ENCODE results near the gene CREB5. TPM values are rescaled to one million over a fixed set of nuclear protein-coding genes. Genes with fewer than 3 reads are reported as not detected.

Gene CREB5
- total RNA-seq, 6 donors from 2014 or later: 8.3 to 34.6 (median 15.3) TPM

GRCh38 chr7:28556671-28557070, 144.4 kb downstream of the CREB5 start:
- no peaks in the 10 kb centered on the region for H3K27me3 ChIP-seq
- H3K4me1 ChIP-seq: peaks cover 0 to 7% (median 2%) of the 10 kb centered on the region in 4 donors
- no peak overlapping the region for H3K4me3 ChIP-seq
- no peak for TF ChIP-seq POLR2AphosphoS5 (IDR thresholded peaks at IDR 0.05)
- TF ChIP-seq CTCF (IDR thresholded peaks at IDR 0.05): no peak
- TF ChIP-seq POLR2A (IDR thresholded peaks at IDR 0.05): no peak
- TF ChIP-seq EP300 (IDR thresholded peaks at IDR 0.05): no peak
- H3K36me3 ChIP-seq: no peaks in the 10 kb centered on the region
- no peaks in the 10 kb centered on the region for H3K9me3 ChIP-seq
- no peak for ATAC-seq (ENCODE audit: low FRiP score in 2 of 2)
- H3K27ac ChIP-seq: no peak overlapping the region
- WGBS, 2 donors: 63 to 67% methylated on average over 2 of the region's 2 CpGs
- no peak for DNase-seq

GRCh38 chr7:28558236-28558635, 145.9 kb downstream of the CREB5 start:
- no peak for TF ChIP-seq EP300 (IDR thresholded peaks at IDR 0.05)
- TF ChIP-seq POLR2A (IDR thresholded peaks at IDR 0.05): no peak
- TF ChIP-seq CTCF (IDR thresholded peaks at IDR 0.05): no peak
- no peak for TF ChIP-seq POLR2AphosphoS5 (IDR thresholded peaks at IDR 0.05)
- Histone ChIP-seq H3K4me1 (peaks cover 0 to 5% (median under 1%) of the 10 kb centered on the region in 4 donors), H3K27ac (no peak overlapping the region), H3K36me3 (no peaks in the 10 kb centered on the region), H3K27me3 (no peaks in the 10 kb centered on the region), H3K9me3 (no peaks in the 10 kb centered on the region), H3K4me3 (no peak overlapping the region)
- DNase-seq (no peak), ATAC-seq (ENCODE audit: low FRiP score in 2 of 2) (no peak)
- 84 to 85% methylated on average over 1 of the region's 1 CpG for WGBS, 2 donors

- DNase-seq (no peak), ATAC-seq (ENCODE audit: low FRiP score in 2 of 2) (no peak)
- no peaks in the 10 kb centered on the region for H3K9me3 ChIP-seq
- no peak overlapping the region for H3K4me3 ChIP-seq
- H3K4me1 ChIP-seq: no peaks in the 10 kb centered on the region
- no peak for TF ChIP-seq CTCF (IDR thresholded peaks at IDR 0.05)
- no peak for TF ChIP-seq EP300 (IDR thresholded peaks at IDR 0.05)
- no peak for TF ChIP-seq POLR2A (IDR thresholded peaks at IDR 0.05)
- TF ChIP-seq POLR2AphosphoS5 (IDR thresholded peaks at IDR 0.05): no peak
- H3K27ac ChIP-seq: no peak overlapping the region
- H3K27me3 ChIP-seq: no peaks in the 10 kb centered on the region
- WGBS, 2 donors: 56 to 82% methylated on average over 23 of the region's 38 CpGs
- H3K36me3 ChIP-seq: no peaks in the 10 kb centered on the region
Measured at GRCh38 chr7:28560767-28561166, 148.4 kb downstream of the CREB5 start.

GRCh38 chr7:28564033-28564432, 151.7 kb downstream of the CREB5 start:
- Histone ChIP-seq H3K27me3 (no peaks in the 10 kb centered on the region), H3K36me3 (no peaks in the 10 kb centered on the region), H3K27ac (no peak overlapping the region), H3K9me3 (no peaks in the 10 kb centered on the region), H3K4me3 (no peak overlapping the region), H3K4me1 (no peaks in the 10 kb centered on the region)
- no peak for TF ChIP-seq POLR2AphosphoS5 (IDR thresholded peaks at IDR 0.05)
- no peak for TF ChIP-seq EP300 (IDR thresholded peaks at IDR 0.05)
- TF ChIP-seq POLR2A (IDR thresholded peaks at IDR 0.05): no peak
- TF ChIP-seq CTCF (IDR thresholded peaks at IDR 0.05): no peak
- WGBS, 2 donors: 87 to 88% methylated on average over 3 of the region's 3 CpGs
- ATAC-seq (ENCODE audit: low FRiP score in 2 of 2): no peak
- DNase-seq: no peak

GRCh38 chr7:28564755-28565374, 152.5 kb downstream of the CREB5 start:
- ATAC-seq (ENCODE audit: low FRiP score in 2 of 2): peak in 1 of 2 donors; percentile 56
- WGBS, 2 donors: 86 to 87% methylated on average over 4 of the region's 4 CpGs

More at GRCh38 chr7:28564755-28565374, 152.5 kb downstream of the CREB5 start:
- Histone ChIP-seq H3K4me3 (no peak overlapping the region), H3K4me1 (no peaks in the 10 kb centered on the region), H3K27ac (no peak overlapping the region), H3K36me3 (no peaks in the 10 kb centered on the region), H3K27me3 (no peaks in the 10 kb centered on the region), H3K9me3 (no peaks in the 10 kb centered on the region)
- DNase-seq: no peak
- TF ChIP-seq EP300 (IDR thresholded peaks at IDR 0.05): no peak
- TF ChIP-seq POLR2AphosphoS5 (IDR thresholded peaks at IDR 0.05): no peak
- TF ChIP-seq CTCF (IDR thresholded peaks at IDR 0.05): no peak
- no peak for TF ChIP-seq POLR2A (IDR thresholded peaks at IDR 0.05)
